Transverse colon (tissue), 4 donors: ENCODE measurements around the gene TSPAN32. TPM values are rescaled to one million over a fixed set of nuclear protein-coding genes. Genes with fewer than 3 reads are reported as not detected.

Experiments used
- DNase-seq: peaks from one replicate; pipeline ENCODE4 v3.0.0-alpha.2; 2019
- H3K27ac ChIP-seq, 4 donors: fragments of 200-600 bp; sonication (generic); 2 replicates each; pipeline ENCODE4 v1.5.1; 2016 to 2018; ENCODE audit warnings: inconsistent platforms in 4 of 4
- H3K27me3 ChIP-seq: fragments of 200-600 bp; sonication (generic); 2 replicates; pipeline ENCODE4 v1.5.1; 2017; ENCODE audit warnings: inconsistent platforms
- H3K36me3 ChIP-seq, 4 donors: fragments of 200-600 bp; sonication (generic); 2 replicates each; pipeline ENCODE4 v1.5.1; 2017 to 2019; ENCODE audit warnings: inconsistent platforms in 4 of 4
- H3K4me1 ChIP-seq, 4 donors: fragments of 200-600 bp; sonication (generic); 2 replicates each; pipeline ENCODE4 v1.5.1; 2017 to 2020; ENCODE audit warnings: inconsistent platforms in 4 of 4
- H3K4me3 ChIP-seq, 4 donors: fragments of 200-600 bp; sonication (generic); 1 replicate in 1 of 4; 2 replicates in 3 of 4; pipeline versions ENCODE4 v1.5.1 to v1.6.1; 2017 to 2019; ENCODE audit warnings: inconsistent platforms in 4 of 4
- H3K9me3 ChIP-seq, 2 donors: fragments of 200-600 bp; sonication (generic); 2 replicates each; pipeline ENCODE4 v1.5.1; 2017 to 2019; ENCODE audit warnings: inconsistent platforms in 2 of 2
- CTCF ChIP-seq, 5 experiments: fragments of 200-600 bp in 3 of 5; fragments of 450-650 bp in 2 of 5; sonication (generic) in 3 of 5; IDR thresholded peaks; 1 replicate in 2 of 5; 2 replicates in 3 of 5; pipeline ENCODE4 v1.5.1; 2016 to 2017; ENCODE audit warnings: antibody characterized with exemption in 5 of 5, inconsistent platforms in 3 of 5, mild to moderate bottlenecking in 2 of 5, moderate library complexity in 1 of 5
- EP300 ChIP-seq: sonication (generic); formaldehyde crosslinking; IDR thresholded peaks from one replicate; pipeline ENCODE4 v1.6.1; 2017; ENCODE audit warnings: antibody characterized with exemption, low read depth
- POLR2A ChIP-seq: fragments of 450-650 bp; IDR thresholded peaks from one replicate; pipeline ENCODE4 v1.6.1; 2016; ENCODE audit warnings: antibody characterized with exemption, mild to moderate bottlenecking, moderate library complexity
- POLR2AphosphoS5 ChIP-seq, 3 donors: sonication (generic); formaldehyde crosslinking; IDR thresholded peaks; one replicate each; pipeline ENCODE4 v1.6.1; 2016; ENCODE audit warnings: antibody characterized with exemption in 3 of 3
- WGBS, 2 donors: methylation state at CpG; one replicate each; pipeline ENCODE4 v1.1.5; 2018; ENCODE audit warnings: low coverage in 1 of 2; 5-methylcytosine and 5-hydroxymethylcytosine counted together
- in situ Hi-C, 4 donors: fragments of 200-750 bp; cut with MboI; loops; one replicate each; pipeline versions ENCODE4 v1.15.0 to v1.15.1; 2017; ENCODE audit warnings: low sequenced_read_pairs in 3 of 4, low pct_ligation_motif_present in 1 of 4, low pct_unique_long_range_greater_than_20kb in 1 of 4
- intact Hi-C: fragments of 100-400 bp; cut with DNase I; formaldehyde crosslinking; loops from one replicate; pipeline ENCODE4 v1.15.1; 2023; ENCODE audit warnings: low total_unique reads
- total RNA-seq, 4 donors: library from RNA; depleted of rRNA; stranded (reverse); fragments of >200 nt; gene quantifications; one replicate each; pipeline ENCODE4 v1.1.0, GENCODE V29; 2016

The TSPAN32 gene
- total RNA-seq, 4 donors from 2014 or later: 0.16 to 0.96 TPM; not detected in 2

GRCh38 chr11:2314525-2315394 lies 12.9 kb downstream of the TSPAN32 start:
- DNase-seq: peak; percentile 67
- TF ChIP-seq POLR2A (no peak), POLR2AphosphoS5 (IDR thresholded peaks at IDR 0.05) (peak in 1 of 3 donors; percentile 22), EP300 (no peak)
- 61% methylated on average over 14 of the region's 16 CpGs; no CpG with 5 or more reads in 1 of the 2 donors for WGBS, 2 donors
- in situ Hi-C loops: loop anchor here in 3 of 4 donors (10.0 to 25.0 kb wide), 3 partner anchors 100 to 573 kb away; partner anchors contain the start of gene CDKN1C (in 1 of the 3)
- H3K4me1 ChIP-seq: peaks cover 7 to 25% (median 14%) of the 10 kb centered on the region in 4 donors
- no peaks in the 10 kb centered on the region for H3K27me3 ChIP-seq
- no peaks in the 10 kb centered on the region for H3K9me3 ChIP-seq
- no peak overlapping the region for H3K4me3 ChIP-seq
- H3K36me3 ChIP-seq: no peaks in the 10 kb centered on the region
- intact Hi-C loops: loop anchor here (2.0 to 5.0 kb wide), 2 partner anchors 62 to 568 kb away; partner anchors contain the start of gene CD81
- peak overlapping the region; percentile 71 to 84 (median 76) for H3K27ac ChIP-seq

- no peaks in the 10 kb centered on the region for H3K36me3 ChIP-seq
- intact Hi-C loops (loop anchor here (2.0 to 5.0 kb wide), 2 partner anchors 61 to 567 kb away; partner anchors contain the start of gene CD81), in situ Hi-C loops (loop anchor here in 3 of 4 donors (10.0 to 25.0 kb wide), 3 partner anchors 99 to 572 kb away; partner anchors contain the start of gene CDKN1C (in 1 of the 3))
- WGBS, 2 donors: 80 to 86% methylated on average over 2 to 21 of the region's 25 CpGs
- H3K27me3 ChIP-seq: no peaks in the 10 kb centered on the region
- no peak overlapping the region for H3K4me3 ChIP-seq
- peak overlapping the region; percentile 71 to 84 (median 76) for H3K27ac ChIP-seq
- H3K4me1 ChIP-seq: peaks cover 7 to 25% (median 14%) of the 10 kb centered on the region in 4 donors
- no peaks in the 10 kb centered on the region for H3K9me3 ChIP-seq
- no peak for TF ChIP-seq CTCF (IDR thresholded peaks at IDR 0.05)
- no peak for TF ChIP-seq POLR2A
- no peak for TF ChIP-seq EP300
- no peak for TF ChIP-seq POLR2AphosphoS5 (IDR thresholded peaks at IDR 0.05)
- DNase-seq: no peak
Measured at GRCh38 chr11:2315395-2316168, 13.8 kb downstream of the TSPAN32 start.

GRCh38 chr11:2316169-2316962 lies 14.6 kb downstream of the TSPAN32 start:
- H3K9me3 ChIP-seq: no peaks in the 10 kb centered on the region
- H3K27me3 ChIP-seq: no peaks in the 10 kb centered on the region
- 68 to 88% methylated on average over 3 to 20 of the region's 23 CpGs for WGBS, 2 donors
- no peak for TF ChIP-seq CTCF (IDR thresholded peaks at IDR 0.05)
- TF ChIP-seq POLR2A: no peak
- no peak for TF ChIP-seq EP300
- TF ChIP-seq POLR2AphosphoS5 (IDR thresholded peaks at IDR 0.05): no peak
- H3K27ac ChIP-seq: peak overlapping the region; percentile 71 to 84 (median 76)
- no peak for DNase-seq
- in situ Hi-C loops: loop anchor here in 3 of 4 donors (10.0 to 25.0 kb wide), 3 partner anchors 98 to 571 kb away; partner anchors contain the start of gene CDKN1C (in 1 of the 3)
- no peak overlapping the region for H3K4me3 ChIP-seq
- no peaks in the 10 kb centered on the region for H3K36me3 ChIP-seq
- peaks cover 7 to 25% (median 14%) of the 10 kb centered on the region in 4 donors for H3K4me1 ChIP-seq
- intact Hi-C loops: loop anchor here (5.0 kb wide), 1 partner anchor 566 kb away; no protein-coding TSS in a partner anchor

- in situ Hi-C loops (loop anchor here in 3 of 4 donors (10.0 to 25.0 kb wide), 3 partner anchors 98 to 570 kb away; partner anchors contain the start of gene CDKN1C (in 1 of the 3)), intact Hi-C loops (loop anchor here (5.0 kb wide), 1 partner anchor 565 kb away; no protein-coding TSS in a partner anchor)
- Histone ChIP-seq H3K27ac (no peak overlapping the region), H3K36me3 (no peaks in the 10 kb centered on the region), H3K9me3 (no peaks in the 10 kb centered on the region), H3K4me1 (peaks cover 7 to 25% (median 14%) of the 10 kb centered on the region in 4 donors), H3K4me3 (no peak overlapping the region), H3K27me3 (no peaks in the 10 kb centered on the region)
- DNase-seq: no peak
- WGBS, 2 donors: 95% methylated on average over 3 of the region's 3 CpGs; no CpG with 5 or more reads in 1 of the 2 donors
- TF ChIP-seq CTCF (IDR thresholded peaks at IDR 0.05) (no peak), EP300 (no peak), POLR2AphosphoS5 (IDR thresholded peaks at IDR 0.05) (no peak), POLR2A (no peak)
Measured at GRCh38 chr11:2316963-2317244, 15.1 kb downstream of the TSPAN32 start.
